GM18519 (cell line): Measurements from ENCODE around the gene SRD5A1.
A peak's percentile ranks its signal among the peaks of the same experiment; 100 is the strongest.

Source experiments
- ATAC-seq: cut with Tn5 transposase; IDR thresholded peaks from one replicate; pipeline ENCODE4 v1.9.1; 2021; ENCODE audit warnings: mild to moderate bottlenecking, moderate library complexity; ENCODE audit not compliant: unreplicated experiment, low FRiP score

SRD5A1 gene

GRCh38 chr5:6603643-6604042 lies 29.6 kb upstream of the SRD5A1 start:
- no peak for ATAC-seq

- ATAC-seq, result no peak
Measured at GRCh38 chr5:6604341-6604740, 28.9 kb upstream of the SRD5A1 start.

GRCh38 chr5:6604946-6605345 lies 28.3 kb upstream of the SRD5A1 start:
- ATAC-seq, result no peak

GRCh38 chr5:6606884-6607558 lies 26.2 kb upstream of the SRD5A1 start:
- no peak for ATAC-seq

GRCh38 chr5:6607559-6607936 lies 25.7 kb upstream of the SRD5A1 start:
- ATAC-seq, result no peak

GRCh38 chr5:6608016-6608415 lies 25.2 kb upstream of the SRD5A1 start:
- no peak for ATAC-seq

GRCh38 chr5:6611334-6612256 lies 21.6 kb upstream of the SRD5A1 start:
- no peak for ATAC-seq

- ATAC-seq, result no peak
Measured at GRCh38 chr5:6615034-6615815, 18.0 kb upstream of the SRD5A1 start.

- no peak for ATAC-seq
Measured at GRCh38 chr5:6616632-6617031, 16.6 kb upstream of the SRD5A1 start.

GRCh38 chr5:6623228-6623627 lies 10.0 kb upstream of the SRD5A1 start:
- ATAC-seq, result no peak

- ATAC-seq, result no peak
Measured at GRCh38 chr5:6623941-6624340, 9.3 kb upstream of the SRD5A1 start.

- no peak for ATAC-seq
Measured at GRCh38 chr5:6626508-6626907, 6.7 kb upstream of the SRD5A1 start.

GRCh38 chr5:6631441-6631840 lies 1.8 kb upstream of the SRD5A1 start:
- ATAC-seq, result no peak

- peak; percentile 7 for ATAC-seq
Measured at GRCh38 chr5:6632324-6632887, 834 bp upstream of the SRD5A1 start.

GRCh38 chr5:6633469-6634245 lies 417 bp downstream of the SRD5A1 start:
- ATAC-seq, result peak; percentile 47

- ATAC-seq, result no peak
Measured at GRCh38 chr5:6634306-6634705, 1.1 kb downstream of the SRD5A1 start.

GRCh38 chr5:6634788-6635430 lies 1.7 kb downstream of the SRD5A1 start:
- no peak for ATAC-seq

GRCh38 chr5:6636293-6636692 lies 3.1 kb downstream of the SRD5A1 start:
- no peak for ATAC-seq

- no peak for ATAC-seq
Measured at GRCh38 chr5:6637022-6637421, 3.8 kb downstream of the SRD5A1 start.

GRCh38 chr5:6637590-6637989 lies 4.3 kb downstream of the SRD5A1 start:
- no peak for ATAC-seq
